ENCODE data around the gene PEX16. TPM values are rescaled to one million over a fixed set of nuclear protein-coding genes. Genes with fewer than 3 reads are reported as not detected.
A peak's percentile ranks its signal among the peaks of the same experiment; 100 is the strongest.

The PEX16 gene
- total RNA-seq, 2 experiments from 2014 or later = 41.0 to 43.9 TPM

DNA sequence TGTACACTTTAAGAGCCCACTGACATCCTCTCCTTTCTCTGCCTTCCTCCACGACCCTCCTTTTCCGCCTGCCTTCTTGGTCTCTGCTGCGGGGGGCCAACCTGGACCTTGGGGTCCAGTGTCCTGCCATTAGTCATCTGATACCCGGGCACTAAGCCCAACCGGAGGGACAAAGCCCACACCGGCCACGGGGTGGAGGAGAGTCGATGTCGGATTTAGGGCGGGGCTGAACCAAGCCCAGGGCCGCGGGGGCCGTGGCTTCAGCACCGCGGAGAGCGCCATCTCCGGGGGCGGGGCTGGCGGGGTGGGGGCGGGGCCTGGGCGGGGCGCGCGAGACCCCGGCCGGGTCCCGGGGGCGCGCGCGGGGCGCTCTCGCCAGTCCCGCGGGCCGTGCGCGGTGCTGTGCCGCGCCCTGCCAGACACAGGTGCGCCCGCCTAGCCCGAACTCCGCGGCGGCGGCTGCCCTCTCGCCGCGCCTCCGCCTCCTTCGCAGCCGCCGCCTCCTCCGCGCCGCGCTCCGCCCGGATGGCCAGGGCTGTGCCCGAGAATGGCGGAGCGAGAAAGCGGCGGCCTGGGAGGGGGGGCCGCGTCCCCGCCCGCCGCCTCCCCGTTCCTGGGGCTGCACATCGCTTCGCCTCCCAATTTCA lies 32.3 kb downstream of the PEX16 start, which contains the start of gene MAPK8IP1:
Gene MAPK8IP1, plus strand, starts transcription at position 378 of the 647 bp plus-strand sequence. Its CDS starts 170 bp downstream, at position 548.
- no peak within 1 kb of the TSS for H2AFZ ChIP-seq (ENCODE audit: low read length)
- no TSS peak for BruUV-seq (replicated peaks)
- POLR2A ChIA-PET = no interaction called here

GRCh38 chr11:45884596-45885185 lies 33.0 kb downstream of the PEX16 start:
- no peaks in the 10 kb centered on the region for H3K4me1 ChIP-seq (ENCODE audit: insufficient read depth, low read length, poor library complexity, severe bottlenecking)
- intact Hi-C loops (cut with micrococcal nuclease; ENCODE audit: unreplicated experiment) = no loop called here
- ChIA-PET POLR2A (no interaction called here), CTCF (ENCODE audit: unreplicated experiment) (no interaction called here)
- BruUV-seq (replicated peaks) = no TSS peak
- H3K79me2 ChIP-seq (ENCODE audit: insufficient read depth, low read depth, low read length) = no peaks in the 10 kb centered on the region
- H3K9me2 ChIP-seq (ENCODE audit: insufficient read depth, low read length) = no peaks in the 10 kb centered on the region
- no peak for DNase-seq (ENCODE audit: low spot score)
- no peaks in the 10 kb centered on the region for H3K36me3 ChIP-seq (ENCODE audit: insufficient read depth, low read length)
- H3K27ac ChIP-seq (ENCODE audit: low read depth, low read length, poor library complexity, severe bottlenecking) = no peak overlapping the region
- peak overlapping the region; percentile 57 for H3K4me3 ChIP-seq (ENCODE audit: low read depth, low read length, poor library complexity, severe bottlenecking)
- TF ChIP-seq EZH2phosphoT487 (IDR thresholded peaks at IDR 0.05; ENCODE audit: borderline replicate concordance, low read depth, low read length) = no peak
- TF ChIP-seq, protein P1, sequence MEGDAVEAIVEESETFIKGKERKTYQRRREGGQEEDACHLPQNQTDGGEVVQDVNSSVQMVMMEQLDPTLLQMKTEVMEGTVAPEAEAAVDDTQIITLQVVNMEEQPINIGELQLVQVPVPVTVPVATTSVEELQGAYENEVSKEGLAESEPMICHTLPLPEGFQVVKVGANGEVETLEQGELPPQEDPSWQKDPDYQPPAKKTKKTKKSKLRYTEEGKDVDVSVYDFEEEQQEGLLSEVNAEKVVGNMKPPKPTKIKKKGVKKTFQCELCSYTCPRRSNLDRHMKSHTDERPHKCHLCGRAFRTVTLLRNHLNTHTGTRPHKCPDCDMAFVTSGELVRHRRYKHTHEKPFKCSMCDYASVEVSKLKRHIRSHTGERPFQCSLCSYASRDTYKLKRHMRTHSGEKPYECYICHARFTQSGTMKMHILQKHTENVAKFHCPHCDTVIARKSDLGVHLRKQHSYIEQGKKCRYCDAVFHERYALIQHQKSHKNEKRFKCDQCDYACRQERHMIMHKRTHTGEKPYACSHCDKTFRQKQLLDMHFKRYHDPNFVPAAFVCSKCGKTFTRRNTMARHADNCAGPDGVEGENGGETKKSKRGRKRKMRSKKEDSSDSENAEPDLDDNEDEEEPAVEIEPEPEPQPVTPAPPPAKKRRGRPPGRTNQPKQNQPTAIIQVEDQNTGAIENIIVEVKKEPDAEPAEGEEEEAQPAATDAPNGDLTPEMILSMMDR (conservative IDR thresholded peaks at IDR 0.05; ENCODE audit: low read length) = no peak
- H3K9me3 ChIP-seq (ENCODE audit: low read length) = no peaks in the 10 kb centered on the region
- H2AFZ ChIP-seq (ENCODE audit: low read length) = no peak overlapping the region
- H4K20me1 ChIP-seq (ENCODE audit: insufficient read depth, low read length) = no peaks in the 10 kb centered on the region
- peak overlapping the region; percentile 83 for H3K4me2 ChIP-seq (ENCODE audit: low read length)

More for the DNA sequence above, 32.3 kb downstream of the PEX16 start, which contains the start of gene MAPK8IP1:
- Histone ChIP-seq H3K4me2 (ENCODE audit: low read length) (peak within 1 kb of the TSS; percentile 83), H3K4me1 (ENCODE audit: insufficient read depth, low read length, poor library complexity, severe bottlenecking) (no peaks in the 10 kb centered on the region), H3K27ac (ENCODE audit: low read depth, low read length, poor library complexity, severe bottlenecking) (no peak within 1 kb of the TSS), H4K20me1 (ENCODE audit: insufficient read depth, low read length) (no peaks in the 10 kb centered on the region), H3K4me3 (ENCODE audit: low read depth, low read length, poor library complexity, severe bottlenecking) (peak within 1 kb of the TSS; percentile 57), H3K79me2 (ENCODE audit: insufficient read depth, low read depth, low read length) (no peaks in the 10 kb centered on the region), H3K9me2 (ENCODE audit: insufficient read depth, low read length) (no peaks in the 10 kb centered on the region), H3K9me3 (ENCODE audit: low read length) (no peaks in the 10 kb centered on the region), H3K36me3 (ENCODE audit: insufficient read depth, low read length) (no peaks in the 10 kb centered on the region)
- TF ChIP-seq, protein P1 (conservative IDR thresholded peaks at IDR 0.05; ENCODE audit: low read length) = no peak
- TF ChIP-seq EZH2phosphoT487 (IDR thresholded peaks at IDR 0.05; ENCODE audit: borderline replicate concordance, low read depth, low read length) = no peak
- peak; percentile 59 for DNase-seq (ENCODE audit: low spot score)
- intact Hi-C loops (cut with micrococcal nuclease; ENCODE audit: unreplicated experiment) = no loop called here
- CTCF ChIA-PET (ENCODE audit: unreplicated experiment) = no interaction called here

Data from OCI-LY7 (cell line).